GM21786 (cell line): ENCODE data around the gene GAGE12F.
"Not testable (repeated sequence)": the region's sequence is repeated elsewhere in the genome, so short reads cannot be mapped to it uniquely, and the experiment has no call there.

ENCODE experiments used
- ATAC-seq: cut with Tn5 transposase; IDR thresholded peaks from one replicate; pipeline ENCODE4 v1.9.1; 2021; ENCODE audit not compliant: unreplicated experiment

Gene GAGE12F, protein sequence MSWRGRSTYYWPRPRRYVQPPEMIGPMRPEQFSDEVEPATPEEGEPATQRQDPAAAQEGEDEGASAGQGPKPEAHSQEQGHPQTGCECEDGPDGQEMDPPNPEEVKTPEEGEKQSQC

DNA sequence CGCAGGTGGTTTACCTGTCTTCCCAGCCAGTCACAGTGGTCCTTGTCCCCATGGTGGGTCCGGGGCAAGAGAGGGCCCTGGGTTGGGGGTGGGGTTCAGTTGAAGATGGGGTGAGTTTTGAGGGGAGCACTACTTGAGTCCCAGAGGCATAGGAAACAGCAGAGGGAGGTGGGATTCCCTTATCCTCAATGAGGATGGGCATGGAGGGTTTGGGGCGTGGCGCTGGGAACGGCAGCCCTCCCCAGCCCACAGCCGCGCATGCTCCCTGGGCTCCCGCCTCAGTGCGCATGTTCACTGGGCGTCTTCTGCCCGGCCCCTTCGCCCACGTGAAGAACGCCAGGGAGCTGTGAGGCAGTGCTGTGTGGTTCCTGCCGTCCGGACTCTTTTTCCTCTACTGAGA lies at the start of gene GAGE12F:
TSS of gene GAGE12F (plus strand) at position 301 of the 400 bp plus-strand sequence. CDS start 1,155 bp downstream, outside the sequence.
- ATAC-seq = not testable (repeated sequence)

DNA sequence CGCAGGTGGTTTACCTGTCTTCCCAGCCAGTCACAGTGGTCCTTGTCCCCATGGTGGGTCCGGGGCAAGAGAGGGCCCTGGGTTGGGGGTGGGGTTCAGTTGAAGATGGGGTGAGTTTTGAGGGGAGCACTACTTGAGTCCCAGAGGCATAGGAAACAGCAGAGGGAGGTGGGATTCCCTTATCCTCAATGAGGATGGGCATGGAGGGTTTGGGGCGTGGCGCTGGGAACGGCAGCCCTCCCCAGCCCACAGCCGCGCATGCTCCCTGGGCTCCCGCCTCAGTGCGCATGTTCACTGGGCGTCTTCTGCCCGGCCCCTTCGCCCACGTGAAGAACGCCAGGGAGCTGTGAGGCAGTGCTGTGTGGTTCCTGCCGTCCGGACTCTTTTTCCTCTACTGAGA lies 28.8 kb upstream of the GAGE12F start, which contains the start of gene GAGE12C:
TSS of gene GAGE12C (plus strand) at position 301 of the 400 bp plus-strand sequence. CDS start 1,155 bp downstream, outside the sequence.
- not testable (repeated sequence) for ATAC-seq

DNA sequence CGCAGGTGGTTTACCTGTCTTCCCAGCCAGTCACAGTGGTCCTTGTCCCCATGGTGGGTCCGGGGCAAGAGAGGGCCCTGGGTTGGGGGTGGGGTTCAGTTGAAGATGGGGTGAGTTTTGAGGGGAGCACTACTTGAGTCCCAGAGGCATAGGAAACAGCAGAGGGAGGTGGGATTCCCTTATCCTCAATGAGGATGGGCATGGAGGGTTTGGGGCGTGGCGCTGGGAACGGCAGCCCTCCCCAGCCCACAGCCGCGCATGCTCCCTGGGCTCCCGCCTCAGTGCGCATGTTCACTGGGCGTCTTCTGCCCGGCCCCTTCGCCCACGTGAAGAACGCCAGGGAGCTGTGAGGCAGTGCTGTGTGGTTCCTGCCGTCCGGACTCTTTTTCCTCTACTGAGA lies 19.2 kb upstream of the GAGE12F start, which contains the start of gene GAGE12D:
TSS of gene GAGE12D (plus strand) at position 301 of the 400 bp plus-strand sequence. CDS start 1,155 bp downstream, outside the sequence.
- not testable (repeated sequence) for ATAC-seq

DNA sequence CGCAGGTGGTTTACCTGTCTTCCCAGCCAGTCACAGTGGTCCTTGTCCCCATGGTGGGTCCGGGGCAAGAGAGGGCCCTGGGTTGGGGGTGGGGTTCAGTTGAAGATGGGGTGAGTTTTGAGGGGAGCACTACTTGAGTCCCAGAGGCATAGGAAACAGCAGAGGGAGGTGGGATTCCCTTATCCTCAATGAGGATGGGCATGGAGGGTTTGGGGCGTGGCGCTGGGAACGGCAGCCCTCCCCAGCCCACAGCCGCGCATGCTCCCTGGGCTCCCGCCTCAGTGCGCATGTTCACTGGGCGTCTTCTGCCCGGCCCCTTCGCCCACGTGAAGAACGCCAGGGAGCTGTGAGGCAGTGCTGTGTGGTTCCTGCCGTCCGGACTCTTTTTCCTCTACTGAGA lies 9.7 kb upstream of the GAGE12F start, which contains the start of gene GAGE12E:
TSS of gene GAGE12E (plus strand) at position 301 of the 400 bp plus-strand sequence. CDS start 1,155 bp downstream, outside the sequence.
- not testable (repeated sequence) for ATAC-seq

DNA sequence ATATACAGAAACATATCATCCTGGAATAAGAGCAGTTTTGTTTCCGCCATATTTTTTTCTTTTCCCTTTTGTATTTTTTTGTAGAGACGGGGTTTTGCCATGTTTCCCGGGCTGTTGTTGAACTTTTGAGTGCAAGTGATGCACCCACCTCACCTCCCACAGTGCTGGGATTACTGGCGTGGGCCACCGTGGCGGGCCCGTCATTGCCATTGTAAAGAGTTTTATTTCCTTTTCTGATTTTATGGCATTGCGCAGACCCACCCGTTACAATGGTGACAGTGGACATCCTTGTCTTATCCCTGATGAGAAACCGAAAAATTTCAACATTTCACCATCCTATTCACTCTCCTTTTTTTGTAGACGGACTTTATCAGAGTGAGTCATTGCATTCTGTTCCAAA lies 8.1 kb downstream of the GAGE12F start:
- not testable (repeated sequence) for ATAC-seq

DNA sequence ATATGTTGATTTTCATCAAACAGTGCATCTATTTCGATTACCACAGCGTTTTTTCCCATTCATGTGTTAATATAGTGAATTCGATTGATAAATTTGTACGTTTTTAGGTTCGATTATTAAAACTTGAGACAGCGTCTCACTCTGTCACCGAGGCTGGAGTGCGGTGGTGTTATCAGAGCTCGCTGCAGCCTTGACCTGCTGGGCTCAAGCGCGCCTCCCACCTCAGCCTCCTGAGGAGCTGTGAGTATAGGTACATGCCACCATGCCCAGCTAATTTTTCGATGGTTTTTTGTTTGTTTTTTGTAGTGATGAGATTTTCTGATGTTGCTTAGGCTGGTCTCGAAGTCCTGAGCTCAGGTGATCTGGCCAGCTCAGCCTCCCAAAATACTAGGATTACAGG lies 8.5 kb downstream of the GAGE12F start:
- not testable (repeated sequence) for ATAC-seq

DNA sequence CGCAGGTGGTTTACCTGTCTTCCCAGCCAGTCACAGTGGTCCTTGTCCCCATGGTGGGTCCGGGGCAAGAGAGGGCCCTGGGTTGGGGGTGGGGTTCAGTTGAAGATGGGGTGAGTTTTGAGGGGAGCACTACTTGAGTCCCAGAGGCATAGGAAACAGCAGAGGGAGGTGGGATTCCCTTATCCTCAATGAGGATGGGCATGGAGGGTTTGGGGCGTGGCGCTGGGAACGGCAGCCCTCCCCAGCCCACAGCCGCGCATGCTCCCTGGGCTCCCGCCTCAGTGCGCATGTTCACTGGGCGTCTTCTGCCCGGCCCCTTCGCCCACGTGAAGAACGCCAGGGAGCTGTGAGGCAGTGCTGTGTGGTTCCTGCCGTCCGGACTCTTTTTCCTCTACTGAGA lies 9.5 kb downstream of the GAGE12F start, which contains the start of gene GAGE12G:
TSS of gene GAGE12G (plus strand) at position 301 of the 400 bp plus-strand sequence. CDS start 1,155 bp downstream, outside the sequence.
- not testable (repeated sequence) for ATAC-seq

DNA sequence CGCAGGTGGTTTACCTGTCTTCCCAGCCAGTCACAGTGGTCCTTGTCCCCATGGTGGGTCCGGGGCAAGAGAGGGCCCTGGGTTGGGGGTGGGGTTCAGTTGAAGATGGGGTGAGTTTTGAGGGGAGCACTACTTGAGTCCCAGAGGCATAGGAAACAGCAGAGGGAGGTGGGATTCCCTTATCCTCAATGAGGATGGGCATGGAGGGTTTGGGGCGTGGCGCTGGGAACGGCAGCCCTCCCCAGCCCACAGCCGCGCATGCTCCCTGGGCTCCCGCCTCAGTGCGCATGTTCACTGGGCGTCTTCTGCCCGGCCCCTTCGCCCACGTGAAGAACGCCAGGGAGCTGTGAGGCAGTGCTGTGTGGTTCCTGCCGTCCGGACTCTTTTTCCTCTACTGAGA lies 19.0 kb downstream of the GAGE12F start, which contains the start of gene GAGE12H:
TSS of gene GAGE12H (plus strand) at position 301 of the 400 bp plus-strand sequence. CDS start 1,155 bp downstream, outside the sequence.
- not testable (repeated sequence) for ATAC-seq

DNA sequence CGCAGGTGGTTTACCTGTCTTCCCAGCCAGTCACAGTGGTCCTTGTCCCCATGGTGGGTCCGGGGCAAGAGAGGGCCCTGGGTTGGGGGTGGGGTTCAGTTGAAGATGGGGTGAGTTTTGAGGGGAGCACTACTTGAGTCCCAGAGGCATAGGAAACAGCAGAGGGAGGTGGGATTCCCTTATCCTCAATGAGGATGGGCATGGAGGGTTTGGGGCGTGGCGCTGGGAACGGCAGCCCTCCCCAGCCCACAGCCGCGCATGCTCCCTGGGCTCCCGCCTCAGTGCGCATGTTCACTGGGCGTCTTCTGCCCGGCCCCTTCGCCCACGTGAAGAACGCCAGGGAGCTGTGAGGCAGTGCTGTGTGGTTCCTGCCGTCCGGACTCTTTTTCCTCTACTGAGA lies 28.6 kb downstream of the GAGE12F start, which contains the start of gene GAGE2A:
TSS of gene GAGE2A (plus strand) at position 301 of the 400 bp plus-strand sequence. CDS start 1,155 bp downstream, outside the sequence.
- not testable (repeated sequence) for ATAC-seq

DNA sequence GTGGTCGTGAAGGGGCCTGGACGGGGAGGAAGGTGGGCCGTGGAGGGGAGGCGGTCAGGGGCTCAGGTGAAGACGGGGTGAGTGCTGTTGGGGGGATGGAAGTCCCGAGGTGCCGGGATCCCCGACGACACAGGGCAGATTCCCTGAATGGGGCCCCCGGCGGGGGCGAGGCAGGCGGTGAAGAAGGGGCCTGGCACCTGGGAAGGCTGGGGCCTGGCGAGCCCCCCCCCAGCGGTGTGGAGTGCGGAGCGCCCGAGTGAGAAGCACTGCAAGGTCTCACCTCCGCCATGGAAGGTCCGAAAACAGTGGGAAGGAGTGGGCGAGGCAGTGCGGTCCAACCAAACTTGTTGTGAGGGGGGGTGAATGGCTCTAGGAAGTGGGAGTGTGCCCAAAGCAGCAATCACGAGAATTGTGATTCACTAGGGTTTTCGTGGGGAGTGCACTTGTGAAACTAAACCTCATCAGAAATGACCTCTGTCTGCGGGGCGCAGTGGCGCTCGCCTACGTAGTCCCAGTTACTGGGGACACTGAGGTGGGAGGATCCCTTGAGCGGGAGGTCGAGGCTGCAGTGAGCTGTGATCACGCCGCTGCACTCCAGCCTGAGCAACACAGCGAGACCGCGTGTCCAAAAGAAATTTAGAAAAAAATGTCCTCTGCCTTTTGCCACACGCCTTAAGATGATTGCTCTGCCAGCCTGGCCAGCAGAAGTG lies 29.3 kb downstream of the GAGE12F start:
- ATAC-seq = not testable (repeated sequence)

DNA sequence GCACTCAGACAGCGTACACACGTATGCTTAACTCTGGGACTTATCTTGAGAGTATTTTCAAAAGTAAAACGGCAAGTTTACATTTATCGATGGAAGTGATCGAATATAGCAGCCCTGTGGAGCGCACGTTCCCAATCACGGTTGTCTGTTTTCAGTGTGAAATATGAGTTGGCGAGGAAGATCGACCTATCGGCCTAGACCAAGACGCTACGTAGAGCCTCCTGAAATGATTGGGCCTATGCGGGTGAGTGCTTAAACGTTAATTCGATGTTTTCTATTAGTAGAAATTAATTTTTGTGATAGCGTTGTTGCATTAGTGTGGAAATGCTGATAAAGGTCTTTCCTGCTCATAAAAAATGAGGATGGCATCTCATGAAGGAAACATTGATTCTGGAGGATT lies 29.8 kb downstream of the GAGE12F start:
- ATAC-seq = not testable (repeated sequence)

DNA sequence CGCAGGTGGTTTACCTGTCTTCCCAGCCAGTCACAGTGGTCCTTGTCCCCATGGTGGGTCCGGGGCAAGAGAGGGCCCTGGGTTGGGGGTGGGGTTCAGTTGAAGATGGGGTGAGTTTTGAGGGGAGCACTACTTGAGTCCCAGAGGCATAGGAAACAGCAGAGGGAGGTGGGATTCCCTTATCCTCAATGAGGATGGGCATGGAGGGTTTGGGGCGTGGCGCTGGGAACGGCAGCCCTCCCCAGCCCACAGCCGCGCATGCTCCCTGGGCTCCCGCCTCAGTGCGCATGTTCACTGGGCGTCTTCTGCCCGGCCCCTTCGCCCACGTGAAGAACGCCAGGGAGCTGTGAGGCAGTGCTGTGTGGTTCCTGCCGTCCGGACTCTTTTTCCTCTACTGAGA lies 38.1 kb downstream of the GAGE12F start, which contains the start of gene GAGE1:
TSS of gene GAGE1 (plus strand) at position 301 of the 400 bp plus-strand sequence. CDS start 1,155 bp downstream, outside the sequence.
- not testable (repeated sequence) for ATAC-seq

DNA sequence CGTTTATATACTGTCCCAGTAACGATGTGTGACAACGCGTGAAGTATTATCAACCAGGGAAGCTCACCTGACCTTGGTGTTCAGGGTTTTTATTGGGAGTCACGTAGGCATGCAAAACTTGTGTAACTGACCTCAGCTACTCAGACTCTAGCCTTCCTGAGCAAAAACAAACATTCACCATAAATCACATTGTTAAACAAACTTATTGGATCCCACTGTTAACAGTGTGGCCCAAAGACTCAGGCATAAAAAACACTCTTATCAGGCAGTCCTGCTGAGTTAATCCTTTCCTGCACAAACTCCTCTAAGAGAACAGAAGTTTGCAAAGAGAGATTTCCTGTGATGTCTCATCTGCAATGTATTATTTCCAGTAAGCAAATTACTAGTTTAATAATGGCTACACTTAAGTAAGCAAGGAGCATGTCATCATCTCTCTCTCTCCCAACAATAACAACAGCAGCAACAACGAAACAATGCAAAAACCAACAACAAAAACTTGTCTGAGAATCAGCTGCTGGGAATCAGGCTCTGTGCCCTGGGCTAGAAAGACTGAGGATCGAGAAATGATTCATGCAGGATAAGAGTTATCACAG lies 50.2 kb downstream of the GAGE12F start:
- ATAC-seq = no peak
